ENCODE data around the gene PAPPA.

Gene PAPPA

DNA sequence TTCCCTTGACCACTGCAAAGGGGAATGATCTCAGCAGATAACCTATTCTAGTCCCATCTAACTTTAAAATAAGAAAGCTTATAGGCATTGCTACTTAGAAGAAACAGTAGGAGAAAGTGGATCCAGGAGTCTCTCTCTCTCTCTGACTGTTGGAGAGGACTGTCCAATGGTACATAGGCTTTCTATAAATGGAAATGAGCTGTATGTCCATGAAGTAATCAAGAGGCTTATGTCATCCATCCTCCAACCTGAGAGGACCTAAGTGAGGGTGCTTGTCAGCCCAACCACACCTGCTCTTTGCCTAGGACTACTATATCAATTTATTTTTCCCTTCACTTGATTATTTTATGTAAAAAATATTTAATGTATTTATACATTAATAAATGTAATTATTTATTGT lies 172.3 kb downstream of the PAPPA start:
- TF ChIP-seq, protein P1, sequence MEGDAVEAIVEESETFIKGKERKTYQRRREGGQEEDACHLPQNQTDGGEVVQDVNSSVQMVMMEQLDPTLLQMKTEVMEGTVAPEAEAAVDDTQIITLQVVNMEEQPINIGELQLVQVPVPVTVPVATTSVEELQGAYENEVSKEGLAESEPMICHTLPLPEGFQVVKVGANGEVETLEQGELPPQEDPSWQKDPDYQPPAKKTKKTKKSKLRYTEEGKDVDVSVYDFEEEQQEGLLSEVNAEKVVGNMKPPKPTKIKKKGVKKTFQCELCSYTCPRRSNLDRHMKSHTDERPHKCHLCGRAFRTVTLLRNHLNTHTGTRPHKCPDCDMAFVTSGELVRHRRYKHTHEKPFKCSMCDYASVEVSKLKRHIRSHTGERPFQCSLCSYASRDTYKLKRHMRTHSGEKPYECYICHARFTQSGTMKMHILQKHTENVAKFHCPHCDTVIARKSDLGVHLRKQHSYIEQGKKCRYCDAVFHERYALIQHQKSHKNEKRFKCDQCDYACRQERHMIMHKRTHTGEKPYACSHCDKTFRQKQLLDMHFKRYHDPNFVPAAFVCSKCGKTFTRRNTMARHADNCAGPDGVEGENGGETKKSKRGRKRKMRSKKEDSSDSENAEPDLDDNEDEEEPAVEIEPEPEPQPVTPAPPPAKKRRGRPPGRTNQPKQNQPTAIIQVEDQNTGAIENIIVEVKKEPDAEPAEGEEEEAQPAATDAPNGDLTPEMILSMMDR (conservative IDR thresholded peaks at IDR 0.05) = no peak
- no peak for TF ChIP-seq ZFX (IDR thresholded peaks at IDR 0.05)
- no peak overlapping the region for H3K27ac ChIP-seq

DNA sequence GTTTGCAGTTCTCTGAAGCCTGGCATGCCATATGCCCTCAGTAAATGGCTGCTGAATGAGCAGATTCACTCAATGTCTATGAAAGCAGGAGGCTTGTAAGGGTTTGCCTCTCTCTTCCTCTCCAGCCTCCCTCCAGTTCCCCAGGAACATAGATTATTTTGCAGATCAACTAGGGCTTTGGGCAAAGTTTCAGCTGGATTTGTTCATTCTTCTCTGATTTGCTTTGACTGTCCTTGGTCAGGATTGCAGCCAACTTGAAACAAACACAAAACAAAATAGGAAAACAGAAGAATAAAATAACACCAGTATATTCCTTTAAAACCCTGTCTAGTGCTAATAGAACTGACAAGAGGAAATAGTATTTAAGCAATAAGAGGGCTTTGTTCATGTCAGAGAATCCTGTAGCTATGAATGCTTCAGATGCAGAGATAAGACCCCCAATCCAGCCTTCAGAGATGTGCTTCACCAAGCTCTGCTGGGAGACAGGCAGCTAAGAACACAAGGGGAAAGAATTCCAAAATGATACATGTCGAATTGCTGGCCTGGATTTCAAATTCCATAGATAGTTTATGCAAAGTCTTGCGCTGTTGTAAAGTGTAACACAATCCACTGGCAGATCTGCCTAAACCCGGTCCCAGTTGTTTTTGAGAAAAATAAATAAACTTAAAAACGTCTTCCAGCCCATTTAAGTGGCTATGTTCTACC lies 174.3 kb downstream of the PAPPA start:
- no peak overlapping the region for H3K27ac ChIP-seq
- TF ChIP-seq ZFX (IDR thresholded peaks at IDR 0.05) = no peak
- TF ChIP-seq, protein P1 (conservative IDR thresholded peaks at IDR 0.05) = no peak

DNA sequence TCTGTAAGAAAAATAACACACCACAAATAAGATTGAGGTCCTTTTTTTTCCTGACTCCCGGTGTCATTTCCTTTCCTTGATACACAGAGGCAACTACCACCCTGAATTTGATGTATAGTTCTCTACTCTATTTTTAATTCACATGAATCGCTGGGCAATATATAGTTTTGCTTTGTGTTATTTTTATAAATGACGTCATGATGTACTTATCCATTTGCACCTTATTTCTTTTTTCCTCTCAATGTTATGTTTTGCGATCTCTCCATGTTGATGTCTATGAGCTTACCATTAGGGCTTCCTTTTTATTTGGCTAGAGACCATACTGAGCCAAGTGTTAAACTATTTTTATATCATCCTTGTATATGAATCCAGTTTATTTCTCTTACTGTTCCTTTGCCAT lies 175.9 kb downstream of the PAPPA start:
- TF ChIP-seq, protein P1 (conservative IDR thresholded peaks at IDR 0.05) = no peak
- no peak for TF ChIP-seq ZFX (IDR thresholded peaks at IDR 0.05)

DNA sequence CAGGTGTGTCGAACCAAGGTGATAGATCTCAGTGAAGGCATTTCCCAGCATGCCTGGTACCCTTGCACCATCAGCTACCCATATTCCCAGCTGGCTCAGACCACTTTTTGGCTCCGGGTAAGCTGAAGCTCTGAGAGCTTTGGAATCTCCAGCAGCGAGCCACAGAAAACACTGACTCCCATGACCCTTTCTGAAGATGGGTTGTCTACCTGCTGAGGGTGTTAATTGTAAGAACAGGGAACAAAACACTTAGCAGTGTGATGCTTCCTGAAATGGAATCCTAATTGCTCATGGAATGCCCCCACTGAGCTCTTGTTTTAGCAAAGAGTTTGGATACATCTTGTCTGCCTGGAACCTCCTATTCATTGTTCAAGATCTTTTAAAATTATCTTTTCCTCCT lies 177.7 kb downstream of the PAPPA start:
- no peak overlapping the region for H3K27ac ChIP-seq
- TF ChIP-seq, protein P1 (conservative IDR thresholded peaks at IDR 0.05) = no peak

More for the DNA sequence above, 175.9 kb downstream of the PAPPA start:
- H3K27ac ChIP-seq = no peak overlapping the region

DNA sequence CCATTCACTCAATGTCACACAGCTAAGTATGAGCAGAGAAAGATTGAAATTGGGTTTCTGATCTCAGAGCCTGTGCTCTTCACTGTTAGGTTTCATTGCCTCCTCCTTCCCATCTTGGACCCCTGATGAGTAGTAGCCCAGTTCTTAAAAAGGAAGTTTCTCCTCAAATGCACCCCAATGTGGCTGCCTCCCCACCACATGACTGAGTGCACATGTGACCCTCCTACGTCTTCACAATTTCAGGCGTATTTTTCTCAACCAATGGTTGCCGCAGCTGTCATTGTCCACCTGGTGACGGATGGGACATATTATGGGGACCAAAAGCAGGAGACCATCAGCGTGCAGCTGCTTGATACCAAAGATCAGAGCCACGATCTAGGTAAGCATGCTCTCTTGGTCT lies 178.5 kb downstream of the PAPPA start:
- H3K27ac ChIP-seq = no peak overlapping the region
- TF ChIP-seq, protein P1 (conservative IDR thresholded peaks at IDR 0.05) = no peak
- no peak for TF ChIP-seq ZFX (IDR thresholded peaks at IDR 0.05)

DNA sequence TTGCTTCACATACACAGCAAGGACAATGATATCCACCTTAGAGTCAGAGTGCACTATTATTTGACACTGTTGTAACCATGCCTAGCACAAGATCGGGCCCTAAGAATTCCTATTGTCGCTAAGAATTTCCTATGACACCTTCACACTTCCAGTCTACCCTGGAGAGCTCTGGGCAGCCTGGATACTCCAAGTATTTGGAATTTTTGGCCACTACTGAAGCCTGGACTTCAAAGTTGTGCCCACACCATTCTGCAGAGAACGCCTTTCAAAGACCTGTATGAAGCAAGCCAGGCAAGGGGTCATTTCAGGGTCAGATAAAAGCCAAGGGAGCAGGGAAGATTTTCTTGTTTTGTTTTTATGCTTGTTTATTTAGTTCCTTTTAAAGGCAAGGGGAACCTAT lies 179.7 kb downstream of the PAPPA start:
- no peak for TF ChIP-seq ZFX (IDR thresholded peaks at IDR 0.05)
- TF ChIP-seq, protein P1 (conservative IDR thresholded peaks at IDR 0.05) = no peak
- H3K27ac ChIP-seq = no peak overlapping the region

DNA sequence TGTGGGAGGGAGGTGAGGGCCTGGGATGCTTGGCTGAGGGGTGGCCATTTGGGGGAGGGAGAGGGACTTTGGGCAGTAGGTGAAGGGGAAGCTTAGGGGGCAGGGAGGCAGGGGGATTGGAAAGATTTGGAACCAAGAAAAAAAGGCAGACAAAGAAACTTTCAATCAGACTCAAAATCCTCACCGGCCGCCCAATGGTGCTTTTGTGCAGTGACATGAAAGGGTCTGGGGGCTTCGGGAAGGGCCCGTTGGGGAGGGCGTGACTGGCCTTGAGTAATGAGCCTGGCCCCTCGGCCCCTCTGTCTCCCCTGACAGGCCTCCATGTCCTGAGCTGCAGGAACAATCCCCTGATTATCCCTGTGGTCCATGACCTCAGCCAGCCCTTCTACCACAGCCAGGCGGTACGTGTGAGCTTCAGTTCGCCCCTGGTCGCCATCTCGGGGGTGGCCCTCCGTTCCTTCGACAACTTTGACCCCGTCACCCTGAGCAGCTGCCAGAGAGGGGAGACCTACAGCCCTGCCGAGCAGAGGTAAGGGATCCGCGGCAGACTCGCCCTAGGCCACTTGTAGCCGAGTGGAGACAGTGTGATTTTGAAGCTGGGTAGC lies 181.1 kb downstream of the PAPPA start:
- TF ChIP-seq ZFX (IDR thresholded peaks at IDR 0.05) = no peak
- TF ChIP-seq, protein P1 (conservative IDR thresholded peaks at IDR 0.05) = no peak
- no peak overlapping the region for H3K27ac ChIP-seq
